ENCODE data around the gene SAP30. TPM values are rescaled to one million over a fixed set of nuclear protein-coding genes. Genes with fewer than 3 reads are reported as not detected.

The SAP30 gene
- total and polyA plus RNA-seq, 10 of the 15 experiments (the other 5 are each of a cell fraction or from before 2014, with no cell fraction given), result 5.0 to 56.9 (median 23.6) TPM

DNA sequence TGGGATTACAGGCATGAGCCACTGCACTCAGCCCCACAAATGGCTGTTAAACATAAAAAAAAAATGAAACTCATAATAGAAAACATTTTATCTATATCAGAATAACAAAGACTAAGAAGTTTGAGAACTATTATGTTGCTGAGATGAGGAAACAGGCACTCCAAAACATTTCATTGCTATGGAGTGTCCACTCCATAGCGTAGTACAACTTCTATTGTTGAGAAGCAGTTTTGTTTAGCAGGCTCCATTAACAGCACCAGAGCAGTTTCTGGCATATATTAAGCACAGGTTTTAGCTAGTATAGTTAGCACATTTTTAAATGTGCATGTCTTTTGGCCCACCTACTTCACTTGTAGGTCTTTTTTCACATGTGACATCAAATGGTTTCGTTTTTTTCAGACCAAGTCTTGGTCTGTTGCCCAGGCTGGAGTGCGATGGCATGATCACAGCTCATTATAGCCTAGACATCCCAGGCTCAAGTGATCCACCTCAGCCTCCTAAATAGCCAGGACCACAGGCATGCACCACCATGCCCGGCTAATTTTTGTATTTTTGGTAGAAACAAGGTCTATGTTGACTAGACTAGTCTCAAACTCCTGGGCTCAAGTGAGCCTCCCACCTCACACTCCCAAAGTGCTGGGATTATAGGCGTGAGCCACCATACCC lies 42.4 kb upstream of the SAP30 start (continued):
- TF ChIP-seq, protein P1, sequence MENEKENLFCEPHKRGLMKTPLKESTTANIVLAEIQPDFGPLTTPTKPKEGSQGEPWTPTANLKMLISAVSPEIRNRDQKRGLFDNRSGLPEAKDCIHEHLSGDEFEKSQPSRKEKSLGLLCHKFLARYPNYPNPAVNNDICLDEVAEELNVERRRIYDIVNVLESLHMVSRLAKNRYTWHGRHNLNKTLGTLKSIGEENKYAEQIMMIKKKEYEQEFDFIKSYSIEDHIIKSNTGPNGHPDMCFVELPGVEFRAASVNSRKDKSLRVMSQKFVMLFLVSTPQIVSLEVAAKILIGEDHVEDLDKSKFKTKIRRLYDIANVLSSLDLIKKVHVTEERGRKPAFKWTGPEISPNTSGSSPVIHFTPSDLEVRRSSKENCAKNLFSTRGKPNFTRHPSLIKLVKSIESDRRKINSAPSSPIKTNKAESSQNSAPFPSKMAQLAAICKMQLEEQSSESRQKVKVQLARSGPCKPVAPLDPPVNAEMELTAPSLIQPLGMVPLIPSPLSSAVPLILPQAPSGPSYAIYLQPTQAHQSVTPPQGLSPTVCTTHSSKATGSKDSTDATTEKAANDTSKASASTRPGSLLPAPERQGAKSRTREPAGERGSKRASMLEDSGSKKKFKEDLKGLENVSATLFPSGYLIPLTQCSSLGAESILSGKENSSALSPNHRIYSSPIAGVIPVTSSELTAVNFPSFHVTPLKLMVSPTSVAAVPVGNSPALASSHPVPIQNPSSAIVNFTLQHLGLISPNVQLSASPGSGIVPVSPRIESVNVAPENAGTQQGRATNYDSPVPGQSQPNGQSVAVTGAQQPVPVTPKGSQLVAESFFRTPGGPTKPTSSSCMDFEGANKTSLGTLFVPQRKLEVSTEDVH (IDR thresholded peaks at IDR 0.05; ENCODE audit: low read depth, partially characterized antibody), result no peak
- TF ChIP-seq, protein P2, sequence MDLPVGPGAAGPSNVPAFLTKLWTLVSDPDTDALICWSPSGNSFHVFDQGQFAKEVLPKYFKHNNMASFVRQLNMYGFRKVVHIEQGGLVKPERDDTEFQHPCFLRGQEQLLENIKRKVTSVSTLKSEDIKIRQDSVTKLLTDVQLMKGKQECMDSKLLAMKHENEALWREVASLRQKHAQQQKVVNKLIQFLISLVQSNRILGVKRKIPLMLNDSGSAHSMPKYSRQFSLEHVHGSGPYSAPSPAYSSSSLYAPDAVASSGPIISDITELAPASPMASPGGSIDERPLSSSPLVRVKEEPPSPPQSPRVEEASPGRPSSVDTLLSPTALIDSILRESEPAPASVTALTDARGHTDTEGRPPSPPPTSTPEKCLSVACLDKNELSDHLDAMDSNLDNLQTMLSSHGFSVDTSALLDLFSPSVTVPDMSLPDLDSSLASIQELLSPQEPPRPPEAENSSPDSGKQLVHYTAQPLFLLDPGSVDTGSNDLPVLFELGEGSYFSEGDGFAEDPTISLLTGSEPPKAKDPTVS (IDR thresholded peaks at IDR 0.05; ENCODE audit: low read depth, low read length), result no peak

DNA sequence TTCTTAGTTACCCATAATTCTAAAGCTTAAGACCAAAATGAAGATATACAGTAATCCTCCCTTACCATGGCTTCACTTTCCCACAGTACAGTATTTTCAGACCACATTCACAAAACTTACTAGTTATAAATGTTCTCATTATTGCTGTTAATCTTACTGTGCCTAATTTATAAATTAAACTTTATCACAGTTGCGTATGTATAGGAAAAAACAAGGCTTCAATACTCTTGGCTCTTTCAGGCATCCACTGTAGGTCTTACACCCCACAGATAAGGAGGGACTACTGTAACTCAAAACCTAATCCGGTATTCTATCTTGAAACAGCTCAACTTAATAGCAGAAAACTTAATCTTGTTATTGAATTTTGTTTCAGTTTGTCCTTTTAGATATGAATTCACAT lies 40.2 kb upstream of the SAP30 start:
- RAD21 ChIA-PET (ENCODE audit: unreplicated experiment), result interaction anchor here (0.6 to 8.4 kb wide), 11 partner anchors 11 to 317 kb away, joined by 3 to 145 read pairs (median 4); partner anchors contain the start of gene SAP30
- Histone ChIP-seq H3K4me2 (ENCODE audit: control insufficient read depth, insufficient read depth) (peak overlapping the region; percentile 46; the same call in 1 of the 2 replicates), H3K4me1 (ENCODE audit: control insufficient read depth, insufficient read depth, low read length) (peaks cover 3% of the 10 kb centered on the region), H2AFZ (ENCODE audit: control insufficient read depth, low read depth, low read length) (no peak overlapping the region), H3K36me3 (ENCODE audit: control insufficient read depth in 2 of 2, insufficient read depth in 2 of 2, low read length in 1 of 2) (peaks cover 0 to 18% of the 10 kb centered on the region in 2 experiments; a peak in 3 of 4 replicates), H3K4me3 (peak overlapping the region; percentile 8; the same call in 1 of the 2 replicates), H4K20me1 (ENCODE audit: control insufficient read depth, insufficient read depth) (no peaks in the 10 kb centered on the region), H3K9ac (ENCODE audit: control insufficient read depth, insufficient read depth, low read length) (no peak overlapping the region), H3K79me2 (ENCODE audit: control insufficient read depth, insufficient read depth, low read length) (peaks cover 56% of the 10 kb centered on the region), H3K27me3 (replicated peaks in 1 of 2; ENCODE audit: control insufficient read depth in 2 of 2, insufficient read depth in 2 of 2, low read length in 1 of 2) (no peaks in the 10 kb centered on the region), H3K9me3 (replicated peaks; ENCODE audit: control insufficient read depth, insufficient read depth, low read length) (no peaks in the 10 kb centered on the region), H3K27ac (ENCODE audit: control insufficient read depth, insufficient read depth) (no peak overlapping the region)
- whole genome bisulfite sequencing (ENCODE audit: insufficient coverage, insufficient replicate concordance, low lambda C conversion rate, missing lambda C conversion rate), result 100% methylated on average over 2 of the region's 2 CpGs
- POLR2A ChIA-PET, result interaction anchor here (13.9 kb wide), 1 partner anchor 41 kb away, joined by 472 read pairs; the partner anchor contains the start of gene SAP30
- CTCF ChIA-PET, result interaction anchor here (0.9 to 4.4 kb wide), 11 partner anchors 9 to 317 kb away, joined by 3 to 28 read pairs (median 6); partner anchors contain the start of gene SAP30
- TF ChIP-seq JUNB (IDR thresholded peaks at IDR 0.05), result no peak
- TF ChIP-seq, protein P1 (IDR thresholded peaks at IDR 0.05; ENCODE audit: low read depth, partially characterized antibody), result peak; percentile 48
- no TSS peak for BruUV-seq (replicated peaks)
- SMC1A ChIA-PET (ENCODE audit: uncharacterized antibody, unreplicated experiment), result interaction anchor here (1.1 to 14.3 kb wide), 11 partner anchors 9 to 317 kb away, joined by 4 to 232 read pairs (median 5); partner anchors contain the start of gene SAP30
- intact Hi-C loops (cut with micrococcal nuclease; ENCODE audit: unreplicated experiment) (loop anchor here (5.0 kb wide), 1 partner anchor 163 kb away; the partner anchor contains the start of gene GALNT7), in situ Hi-C loops (cut with MboI) (loop anchor here (5.0 kb wide), 1 partner anchor 37 kb away; no protein-coding TSS in a partner anchor)
- DNase-seq (ENCODE audit: low read depth, low spot score) (no peak), FAIRE-seq (no peak), ATAC-seq (no peak)
